GM18868 (cell line): ENCODE data around the gene KRT4.

Source experiments
- ATAC-seq: cut with Tn5 transposase; IDR thresholded peaks from one replicate; pipeline ENCODE4 v1.9.1; 2021; ENCODE audit warnings: mild to moderate bottlenecking, moderate library complexity; ENCODE audit not compliant: unreplicated experiment

KRT4 gene

GRCh38 chr12:52822771-52823510 lies 9.0 kb upstream of the KRT4 start:
- no peak for ATAC-seq

GRCh38 chr12:52821826-52822660 lies 8.1 kb upstream of the KRT4 start:
- no peak for ATAC-seq

GRCh38 chr12:52821071-52821730 lies 7.3 kb upstream of the KRT4 start:
- no peak for ATAC-seq

GRCh38 chr12:52820521-52820920 lies 6.6 kb upstream of the KRT4 start:
- no peak for ATAC-seq

GRCh38 chr12:52819731-52820510 lies 6.0 kb upstream of the KRT4 start:
- ATAC-seq = no peak

- ATAC-seq = no peak
Observed at GRCh38 chr12:52818887-52819420, 5.0 kb upstream of the KRT4 start.

- ATAC-seq = no peak
Observed at GRCh38 chr12:52818388-52818787, 4.5 kb upstream of the KRT4 start.

- ATAC-seq = no peak
Observed at GRCh38 chr12:52817699-52818238, 3.9 kb upstream of the KRT4 start.

GRCh38 chr12:52817003-52817698 lies 3.2 kb upstream of the KRT4 start:
- no peak for ATAC-seq

GRCh38 chr12:52815676-52816588 lies 2.0 kb upstream of the KRT4 start:
- ATAC-seq = no peak

GRCh38 chr12:52815161-52815560 lies 1.2 kb upstream of the KRT4 start:
- ATAC-seq = no peak

GRCh38 chr12:52814710-52815155 lies 817 bp upstream of the KRT4 start:
- no peak for ATAC-seq

GRCh38 chr12:52813203-52813819 lies 605 bp downstream of the KRT4 start:
- ATAC-seq = no peak

- ATAC-seq = no peak
Observed at GRCh38 chr12:52812749-52813148, 1.2 kb downstream of the KRT4 start.

GRCh38 chr12:52812073-52812400 lies 1.9 kb downstream of the KRT4 start:
- no peak for ATAC-seq

GRCh38 chr12:52811191-52812072 lies 2.5 kb downstream of the KRT4 start:
- ATAC-seq = no peak

- no peak for ATAC-seq
Observed at GRCh38 chr12:52810554-52810953, 3.4 kb downstream of the KRT4 start.
